ENCODE data around the gene ABHD15. TPM values are rescaled to one million over a fixed set of nuclear protein-coding genes. Genes with fewer than 3 reads are reported as not detected.
A peak's percentile ranks its signal among the peaks of the same experiment; 100 is the strongest.

ABHD15 gene
- total RNA-seq, 4 donors from 2014 or later: 6.8 to 18.3 (median 11.9) TPM

DNA sequence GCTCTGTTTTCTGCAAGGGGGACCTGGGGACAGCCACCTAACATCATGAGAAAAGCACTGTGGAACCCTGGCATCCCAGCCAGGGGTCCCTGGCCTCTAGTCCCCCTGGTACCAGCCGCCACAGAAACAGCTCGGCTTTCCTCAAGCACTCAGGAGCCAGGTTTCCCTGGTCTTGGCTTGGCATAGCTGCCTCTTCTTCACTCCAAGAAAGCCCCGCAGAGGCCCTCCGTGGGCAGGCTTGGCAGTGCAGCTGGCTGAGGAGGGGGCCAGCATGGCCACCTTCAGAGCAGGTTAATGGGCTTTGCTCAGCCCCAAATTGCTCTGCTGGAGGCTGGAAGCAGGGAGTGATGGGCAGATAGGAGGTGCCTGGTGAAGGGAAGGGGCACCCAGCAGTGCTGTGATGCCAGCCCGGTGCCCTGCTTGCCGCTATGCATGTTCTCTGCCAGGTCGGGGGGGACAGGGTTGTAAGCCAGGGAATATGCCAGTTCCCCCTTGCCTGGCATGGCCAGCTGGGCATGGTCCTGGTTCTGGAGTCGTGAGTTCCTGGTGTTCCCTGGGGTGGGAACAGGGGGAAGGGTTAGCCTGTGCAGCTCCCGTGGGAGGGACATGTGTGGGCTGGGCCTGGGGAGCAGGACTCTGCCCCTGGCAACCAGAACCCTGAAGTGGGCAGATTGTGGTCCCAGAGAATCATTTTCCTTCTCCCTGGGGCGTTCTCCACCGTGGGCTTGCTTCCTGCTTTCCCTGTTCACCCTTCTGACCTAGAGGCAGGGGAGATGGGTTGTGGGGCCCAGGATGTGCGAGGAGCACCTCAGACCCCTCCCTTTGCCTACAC is 29.3 kb upstream of the ABHD15 start:
- Histone ChIP-seq H3K36me3 (no peaks in the 10 kb centered on the region), H3K27ac (replicated peaks in 1 of 4) (no peak overlapping the region), H3K9me3 (no peaks in the 10 kb centered on the region), H3K27me3 (no peaks in the 10 kb centered on the region), H3K4me1 (peaks cover 28 to 53% (median 43%) of the 10 kb centered on the region in 4 donors), H3K4me3 (no peak overlapping the region)
- intact Hi-C loops (cut with DNase I): no loop called here
- DNase-seq (ENCODE audit: extremely low spot score): no peak
- TF ChIP-seq EP300 (IDR thresholded peaks at IDR 0.05) (no peak), POLR2A (IDR thresholded peaks at IDR 0.05; ENCODE audit: low read depth) (no peak), POLR2AphosphoS5 (IDR thresholded peaks at IDR 0.05) (no peak)
- TF ChIP-seq, protein P1, sequence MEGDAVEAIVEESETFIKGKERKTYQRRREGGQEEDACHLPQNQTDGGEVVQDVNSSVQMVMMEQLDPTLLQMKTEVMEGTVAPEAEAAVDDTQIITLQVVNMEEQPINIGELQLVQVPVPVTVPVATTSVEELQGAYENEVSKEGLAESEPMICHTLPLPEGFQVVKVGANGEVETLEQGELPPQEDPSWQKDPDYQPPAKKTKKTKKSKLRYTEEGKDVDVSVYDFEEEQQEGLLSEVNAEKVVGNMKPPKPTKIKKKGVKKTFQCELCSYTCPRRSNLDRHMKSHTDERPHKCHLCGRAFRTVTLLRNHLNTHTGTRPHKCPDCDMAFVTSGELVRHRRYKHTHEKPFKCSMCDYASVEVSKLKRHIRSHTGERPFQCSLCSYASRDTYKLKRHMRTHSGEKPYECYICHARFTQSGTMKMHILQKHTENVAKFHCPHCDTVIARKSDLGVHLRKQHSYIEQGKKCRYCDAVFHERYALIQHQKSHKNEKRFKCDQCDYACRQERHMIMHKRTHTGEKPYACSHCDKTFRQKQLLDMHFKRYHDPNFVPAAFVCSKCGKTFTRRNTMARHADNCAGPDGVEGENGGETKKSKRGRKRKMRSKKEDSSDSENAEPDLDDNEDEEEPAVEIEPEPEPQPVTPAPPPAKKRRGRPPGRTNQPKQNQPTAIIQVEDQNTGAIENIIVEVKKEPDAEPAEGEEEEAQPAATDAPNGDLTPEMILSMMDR (IDR thresholded peaks at IDR 0.05): no peak
- WGBS: 86% methylated on average over 9 of the region's 12 CpGs

DNA sequence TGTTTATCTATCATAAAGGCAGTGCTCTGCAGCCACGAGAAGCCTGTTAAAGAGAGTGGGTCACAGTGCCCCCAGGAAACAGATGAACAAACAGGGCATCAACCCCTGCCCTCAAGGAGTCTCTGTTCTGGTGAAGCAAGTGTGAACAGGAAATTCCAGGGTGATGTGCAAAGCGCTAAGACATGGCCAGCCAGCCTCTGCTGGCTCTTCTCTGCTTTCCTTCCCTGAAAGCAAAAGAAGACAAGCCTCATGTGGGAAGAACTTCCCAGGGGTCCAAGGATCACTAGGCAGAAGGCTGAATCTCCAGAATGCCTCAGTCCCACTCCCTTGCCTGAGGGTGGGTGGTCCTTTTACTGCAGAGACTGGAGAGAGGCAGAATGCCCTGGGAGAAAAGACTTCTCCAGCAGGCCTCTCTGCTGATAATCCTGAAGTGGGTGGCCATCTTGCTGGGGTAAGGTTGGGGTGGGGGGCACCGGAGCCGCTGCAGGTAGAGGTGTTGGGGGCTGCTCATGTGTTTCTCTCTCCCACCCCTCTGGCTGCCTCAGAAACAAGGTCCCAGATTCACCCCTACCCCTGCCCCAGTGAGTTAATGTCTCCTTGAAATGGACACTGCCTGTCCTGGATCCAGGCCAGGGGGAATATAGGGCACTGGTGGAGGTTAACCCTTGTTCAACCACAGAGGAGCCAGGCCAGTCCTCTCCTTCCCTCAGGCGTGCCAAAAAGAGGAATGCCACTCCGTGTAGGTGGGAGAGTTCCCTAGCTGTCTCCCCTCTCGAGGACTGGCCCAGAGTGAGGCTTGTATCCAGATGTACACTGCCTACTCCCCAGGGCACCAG is 28.5 kb upstream of the ABHD15 start:
- H3K9me3 ChIP-seq: no peaks in the 10 kb centered on the region
- H3K4me3 ChIP-seq: no peak overlapping the region
- TF ChIP-seq EP300 (IDR thresholded peaks at IDR 0.05) (no peak), POLR2AphosphoS5 (IDR thresholded peaks at IDR 0.05) (no peak), POLR2A (IDR thresholded peaks at IDR 0.05; ENCODE audit: low read depth) (no peak)
- TF ChIP-seq, protein P1 (IDR thresholded peaks at IDR 0.05): no peak
- no peaks in the 10 kb centered on the region for H3K27me3 ChIP-seq
- peaks cover 36 to 62% (median 51%) of the 10 kb centered on the region in 4 donors for H3K4me1 ChIP-seq
- intact Hi-C loops (cut with DNase I): no loop called here
- DNase-seq (ENCODE audit: extremely low spot score): no peak
- no peak overlapping the region for H3K27ac ChIP-seq (replicated peaks in 1 of 4)
- H3K36me3 ChIP-seq: no peaks in the 10 kb centered on the region
- 80% methylated on average over 7 of the region's 7 CpGs for WGBS

DNA sequence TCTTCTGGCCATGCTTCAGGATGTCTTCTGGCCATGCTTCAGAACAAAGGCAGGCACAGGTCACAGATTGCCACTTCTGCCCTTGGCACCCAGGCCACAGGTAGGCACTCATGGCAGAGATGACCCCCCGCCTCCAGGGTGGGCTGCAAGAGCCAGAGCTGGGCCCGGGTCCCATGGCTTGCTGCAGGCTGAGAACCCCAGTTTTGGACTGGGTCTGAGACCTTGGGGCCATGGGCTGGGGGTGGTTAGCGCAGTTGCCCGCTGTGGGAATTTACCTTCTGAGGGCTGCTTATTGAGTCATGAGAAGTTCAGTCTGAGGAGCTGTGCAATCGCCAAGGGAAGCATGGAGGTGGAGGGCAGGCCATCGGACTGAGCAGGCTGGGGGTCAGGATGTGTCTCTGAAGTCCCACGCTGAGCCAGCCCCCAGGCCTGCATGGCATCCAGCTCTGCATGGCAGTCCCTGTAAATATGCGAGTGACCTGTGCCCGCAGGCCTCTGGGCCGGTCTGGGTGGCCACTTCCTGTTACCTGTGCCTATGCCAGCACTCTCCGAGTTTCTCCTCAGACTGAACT is 27.8 kb upstream of the ABHD15 start:
- peak overlapping the region in 2 of 4 donors; percentile 41 to 64 for H3K27ac ChIP-seq (replicated peaks in 1 of 4)
- H3K4me1 ChIP-seq: peaks cover 43 to 69% (median 58%) of the 10 kb centered on the region in 4 donors
- WGBS: 89% methylated on average over 9 of the region's 11 CpGs
- no peak for DNase-seq (ENCODE audit: extremely low spot score)
- intact Hi-C loops (cut with DNase I): no loop called here
- H3K9me3 ChIP-seq: no peaks in the 10 kb centered on the region
- no peaks in the 10 kb centered on the region for H3K27me3 ChIP-seq
- H3K36me3 ChIP-seq: no peaks in the 10 kb centered on the region
- TF ChIP-seq EP300 (IDR thresholded peaks at IDR 0.05) (no peak), POLR2A (IDR thresholded peaks at IDR 0.05; ENCODE audit: low read depth) (no peak), POLR2AphosphoS5 (IDR thresholded peaks at IDR 0.05) (no peak)
- TF ChIP-seq, protein P1 (IDR thresholded peaks at IDR 0.05): no peak
- peak overlapping the region in 2 of 4 donors; percentile 79 to 99 for H3K4me3 ChIP-seq

DNA sequence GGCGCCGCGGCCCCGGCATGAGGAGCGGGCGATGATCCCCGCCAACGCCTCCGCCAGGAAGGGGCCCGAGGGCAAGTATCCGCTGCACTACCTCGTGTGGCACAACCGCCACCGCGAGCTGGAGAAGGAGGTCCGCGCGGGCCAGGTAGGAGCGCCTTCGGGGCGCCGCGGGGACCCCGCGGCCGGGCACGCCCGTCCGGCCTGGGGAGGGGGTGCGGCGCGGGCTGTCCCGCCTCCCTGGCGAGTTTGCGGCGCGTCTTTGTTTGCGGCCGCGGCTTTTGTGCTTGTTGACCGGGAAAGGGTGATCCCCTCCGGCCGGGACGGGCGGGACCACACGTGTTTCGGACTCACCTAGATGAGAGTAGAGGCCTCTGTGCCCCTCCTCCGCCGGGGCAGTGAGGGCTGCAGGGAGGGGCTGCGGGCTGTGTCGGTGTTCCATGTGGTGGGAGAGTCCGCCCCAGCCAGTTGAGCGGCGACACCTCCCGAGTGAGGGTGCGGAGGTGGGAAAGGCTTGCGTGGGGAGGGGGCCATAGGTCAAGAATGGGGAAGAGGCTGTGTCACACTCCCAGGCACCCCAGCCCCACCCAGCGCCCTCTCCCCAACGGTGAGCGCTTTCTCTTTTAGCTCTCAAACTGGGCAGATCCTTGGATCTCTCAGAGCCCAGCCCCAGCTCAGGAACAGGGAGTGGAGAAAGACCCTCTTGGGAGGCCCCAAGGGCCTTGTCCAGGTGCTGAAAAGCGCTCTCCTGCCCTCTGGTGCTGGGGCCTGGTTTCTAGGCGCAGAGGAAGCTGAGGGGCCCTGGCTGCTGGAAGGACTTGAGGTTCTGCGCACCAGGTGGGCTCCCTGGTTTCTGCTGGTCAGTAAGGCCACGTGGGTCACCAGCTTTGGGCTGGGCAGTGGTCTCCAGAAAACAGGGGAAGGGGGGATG is 27.0 kb upstream of the ABHD15 start:
- no peak for DNase-seq (ENCODE audit: extremely low spot score)
- TF ChIP-seq EP300 (IDR thresholded peaks at IDR 0.05): no peak
- TF ChIP-seq, protein P1 (IDR thresholded peaks at IDR 0.05): peak; percentile 9 to 27 (median 26)
- intact Hi-C loops (cut with DNase I): no loop called here
- Histone ChIP-seq H3K9me3 (no peaks in the 10 kb centered on the region), H3K4me1 (peaks cover 43 to 70% (median 59%) of the 10 kb centered on the region in 4 donors), H3K36me3 (no peaks in the 10 kb centered on the region), H3K27ac (replicated peaks in 1 of 4) (peak overlapping the region in 3 of 4 donors; percentile 41 to 64 (median 52)), H3K4me3 (peak overlapping the region; percentile 67 to 99 (median 80)), H3K27me3 (no peaks in the 10 kb centered on the region)
- WGBS: 13% methylated on average over 8 of the region's 64 CpGs
